Lung (tissue), 12 donors: ENCODE measurements around the gene SPIRE2. TPM values are rescaled to one million over a fixed set of nuclear protein-coding genes. Genes with fewer than 3 reads are reported as not detected.

Source experiments
- ATAC-seq: fragments of 200-7000 bp; cut with Tn5 transposase; one replicate; pipeline ENCODE4 v1.9.1; 2020; ENCODE audit warnings: moderate number of reproducible peaks; ENCODE audit not compliant: insufficient read depth, low FRiP score
- DNase-seq, 3 donors: peaks; one replicate each; pipeline ENCODE4 v3.0.0-alpha.2; 2013 to 2017
- H3K27ac ChIP-seq, 2 donors: one replicate each; pipeline ENCODE4 v1.5.1; 2013; ENCODE audit warnings: mild to moderate bottlenecking in 2 of 2, moderate library complexity in 2 of 2, control low read depth in 1 of 2, inconsistent platforms in 1 of 2, low read depth in 1 of 2, low read length in 1 of 2
- H3K27me3 ChIP-seq, 3 donors: one replicate each; pipeline ENCODE4 v1.5.1; 2013; ENCODE audit warnings: low read length in 2 of 3; ENCODE audit not compliant: control insufficient read depth in 3 of 3, insufficient read depth in 3 of 3
- H3K36me3 ChIP-seq, 4 donors: one replicate each; pipeline ENCODE4 v1.5.1; 2013; ENCODE audit warnings: low read length in 4 of 4, mild to moderate bottlenecking in 1 of 4, moderate library complexity in 1 of 4; ENCODE audit not compliant: control insufficient read depth in 4 of 4, insufficient read depth in 4 of 4
- H3K4me1 ChIP-seq, 5 donors: one replicate each; pipeline ENCODE4 v1.5.1; 2013; ENCODE audit warnings: low read length in 5 of 5, mild to moderate bottlenecking in 2 of 5, moderate library complexity in 1 of 5; ENCODE audit not compliant: control insufficient read depth in 5 of 5, insufficient read depth in 5 of 5
- H3K4me3 ChIP-seq: one replicate; pipeline ENCODE4 v1.5.1; 2013; ENCODE audit warnings: mild to moderate bottlenecking, control low read depth, moderate library complexity
- H3K9ac ChIP-seq, 2 donors: one replicate each; pipeline ENCODE4 v1.5.1; 2013; ENCODE audit warnings: low read length in 2 of 2, control low read depth in 1 of 2; ENCODE audit not compliant: insufficient read depth in 1 of 2
- H3K9me3 ChIP-seq, 4 donors: one replicate each; pipeline ENCODE4 v1.5.1; 2013; ENCODE audit warnings: low read length in 3 of 4, mild to moderate bottlenecking in 1 of 4, moderate library complexity in 1 of 4; ENCODE audit not compliant: control insufficient read depth in 4 of 4, insufficient read depth in 3 of 4
- CTCF ChIP-seq: IDR thresholded peaks from 2 replicates; pipeline ENCODE4 v1.5.1; 2012; ENCODE audit warnings: mild to moderate bottlenecking; ENCODE audit errors: control extremely low read depth, extremely low read depth
- WGBS, 2 donors: extraction: QIAGEN DNeasy Blood & Tissue Kit; methylation state at CpG; one replicate each; pipeline ENCODE4 v1.1.7; 2013; 5-methylcytosine and 5-hydroxymethylcytosine counted together
- polyA plus RNA-seq, 2 donors: library from polyadenylated mRNA; stranded (reverse); fragments of 200-250 nt; gene quantifications; one replicate each; pipeline ENCODE4 v1.2.1, GENCODE V29; 2013
- total RNA-seq, 2 donors: library from RNA; depleted of rRNA in 1 of 2; stranded (reverse); fragments of >200 nt in 1 of 2; gene quantifications; one replicate each; pipeline ENCODE4 v1.2.1, GENCODE V29; 2014 to 2021
- donor health status: control.
- donor health status: control.
- donor health status: Bipolar disorder and iron deficiency.
- donor health status: healthy.
- donor health status: DM: yes; HTN: yes; CAD: no.

Gene SPIRE2
- total and polyA plus RNA-seq, 4 donors, result 3.3 to 12.0 (median 8.0) TPM

DNA sequence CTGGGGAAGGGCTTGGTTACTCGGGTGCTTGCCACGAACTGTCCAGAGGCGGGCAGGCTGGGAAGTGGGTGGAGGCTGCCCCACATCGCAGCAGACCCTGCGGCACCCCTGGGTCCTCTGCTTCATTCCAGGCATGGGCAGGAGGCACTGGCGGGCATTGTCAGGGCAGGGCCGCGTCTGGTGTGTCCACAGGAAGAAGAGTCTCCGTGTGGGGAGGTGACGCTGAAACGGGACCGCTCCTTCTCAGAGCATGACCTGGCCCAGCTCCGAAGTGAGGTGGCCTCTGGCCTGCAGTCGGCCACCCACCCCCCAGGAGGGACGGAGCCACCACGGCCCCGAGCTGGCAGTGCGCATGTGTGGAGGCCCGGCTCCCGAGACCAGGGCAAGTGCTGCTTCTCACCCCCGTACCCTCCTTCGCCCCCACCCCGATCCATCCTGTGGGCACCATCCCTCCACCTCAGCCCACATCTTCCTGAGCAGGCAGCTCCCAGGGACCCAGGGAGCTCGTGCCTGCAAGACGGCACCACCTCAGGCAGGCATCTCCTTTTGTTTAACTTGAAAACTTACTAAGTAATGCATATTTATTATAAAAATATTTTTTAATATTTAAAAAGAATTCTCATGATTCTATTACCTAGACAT, 30.8 kb downstream of the SPIRE2 start:
- no peaks in the 10 kb centered on the region for H3K9me3 ChIP-seq
- WGBS, 2 donors, result 89 to 91% methylated on average over 25 of the region's 25 CpGs
- peaks cover 0 to 8% (median 0%) of the 10 kb centered on the region in 5 donors for H3K4me1 ChIP-seq
- no peak for ATAC-seq
- no peak overlapping the region for H3K27ac ChIP-seq
- TF ChIP-seq CTCF, result no peak
- DNase-seq, result no peak
- H3K9ac ChIP-seq, result no peak overlapping the region
- H3K36me3 ChIP-seq, result peaks cover 0 to 3% (median 0%) of the 10 kb centered on the region in 4 donors
- H3K27me3 ChIP-seq, result no peaks in the 10 kb centered on the region
- no peak overlapping the region for H3K4me3 ChIP-seq

DNA sequence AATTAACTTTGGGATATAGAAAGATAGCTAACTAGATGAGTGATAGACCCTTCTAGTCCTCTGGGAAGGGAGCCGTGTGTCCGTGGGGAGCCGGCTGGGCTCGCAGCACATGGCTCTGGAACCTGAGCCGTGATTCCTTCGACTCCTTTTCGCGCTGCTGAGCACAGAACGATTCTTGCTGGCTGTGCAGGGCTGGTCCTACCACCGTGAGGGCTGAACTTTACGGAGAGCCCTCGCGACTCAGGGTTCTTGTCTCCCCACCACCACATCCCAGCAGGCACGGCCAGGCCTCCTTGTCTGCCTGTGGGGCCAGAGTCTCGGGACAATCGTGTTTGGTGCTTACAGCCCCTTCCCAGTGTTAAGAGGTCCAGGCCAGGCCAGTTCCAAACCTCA, 31.3 kb downstream of the SPIRE2 start:
- Histone ChIP-seq H3K36me3 (peaks cover 0 to 6% (median 0%) of the 10 kb centered on the region in 4 donors), H3K27ac (no peak overlapping the region), H3K4me1 (peaks cover 0 to 8% (median 0%) of the 10 kb centered on the region in 5 donors), H3K27me3 (no peaks in the 10 kb centered on the region), H3K9ac (no peak overlapping the region), H3K9me3 (no peaks in the 10 kb centered on the region), H3K4me3 (no peak overlapping the region)
- no peak for ATAC-seq
- no peak for DNase-seq
- 91 to 94% methylated on average over 16 of the region's 16 CpGs for WGBS, 2 donors
- no peak for TF ChIP-seq CTCF

DNA sequence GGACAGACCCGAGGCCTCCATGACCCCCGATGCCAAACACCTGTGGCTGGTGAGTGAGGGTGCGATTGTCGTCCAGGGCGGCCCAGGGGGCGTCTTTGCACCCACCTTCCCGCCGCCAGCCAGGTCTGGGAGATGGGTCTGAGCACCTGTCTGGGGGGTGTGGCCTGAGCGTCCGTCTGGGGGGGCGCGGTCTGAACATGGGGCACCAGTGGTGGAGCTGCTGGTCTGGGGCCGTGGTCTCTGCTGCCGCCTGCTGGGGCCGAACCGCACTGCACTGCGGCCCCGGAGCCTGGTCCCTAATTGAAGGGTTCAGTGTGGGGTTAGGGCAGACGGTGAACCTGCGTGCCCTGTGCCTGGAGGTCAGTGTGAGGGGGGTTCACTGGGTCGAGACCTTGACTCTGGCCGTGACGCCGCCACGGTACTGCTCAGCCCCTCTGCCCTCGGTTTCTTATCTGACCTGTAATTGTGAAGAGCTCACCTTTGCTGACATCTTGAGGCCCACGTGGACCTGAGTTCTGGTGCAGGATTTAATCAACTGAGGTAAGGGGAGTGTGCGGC, 32.6 kb downstream of the SPIRE2 start:
- H3K27ac ChIP-seq, result no peak overlapping the region
- H3K4me1 ChIP-seq, result peaks cover 0 to 8% (median 0%) of the 10 kb centered on the region in 5 donors
- ATAC-seq (peak; percentile 63), DNase-seq (peak in 2 of 3 donors; percentile 34 to 69)
- no peaks in the 10 kb centered on the region for H3K27me3 ChIP-seq
- peaks cover 0 to 7% (median 0%) of the 10 kb centered on the region in 4 donors for H3K36me3 ChIP-seq
- no peaks in the 10 kb centered on the region for H3K9me3 ChIP-seq
- peak; percentile 94 for TF ChIP-seq CTCF
- H3K9ac ChIP-seq, result no peak overlapping the region
- H3K4me3 ChIP-seq, result no peak overlapping the region
- 26 to 31% methylated on average over 28 of the region's 28 CpGs for WGBS, 2 donors
